NCI-H345 (cell line): ENCODE measurements around the gene SKOR1.

Experiments
- DNase-seq: peaks from one replicate; lab custom pipeline; 2025; lab: John Stamatoyannopoulos, UW

The SKOR1 gene

DNA sequence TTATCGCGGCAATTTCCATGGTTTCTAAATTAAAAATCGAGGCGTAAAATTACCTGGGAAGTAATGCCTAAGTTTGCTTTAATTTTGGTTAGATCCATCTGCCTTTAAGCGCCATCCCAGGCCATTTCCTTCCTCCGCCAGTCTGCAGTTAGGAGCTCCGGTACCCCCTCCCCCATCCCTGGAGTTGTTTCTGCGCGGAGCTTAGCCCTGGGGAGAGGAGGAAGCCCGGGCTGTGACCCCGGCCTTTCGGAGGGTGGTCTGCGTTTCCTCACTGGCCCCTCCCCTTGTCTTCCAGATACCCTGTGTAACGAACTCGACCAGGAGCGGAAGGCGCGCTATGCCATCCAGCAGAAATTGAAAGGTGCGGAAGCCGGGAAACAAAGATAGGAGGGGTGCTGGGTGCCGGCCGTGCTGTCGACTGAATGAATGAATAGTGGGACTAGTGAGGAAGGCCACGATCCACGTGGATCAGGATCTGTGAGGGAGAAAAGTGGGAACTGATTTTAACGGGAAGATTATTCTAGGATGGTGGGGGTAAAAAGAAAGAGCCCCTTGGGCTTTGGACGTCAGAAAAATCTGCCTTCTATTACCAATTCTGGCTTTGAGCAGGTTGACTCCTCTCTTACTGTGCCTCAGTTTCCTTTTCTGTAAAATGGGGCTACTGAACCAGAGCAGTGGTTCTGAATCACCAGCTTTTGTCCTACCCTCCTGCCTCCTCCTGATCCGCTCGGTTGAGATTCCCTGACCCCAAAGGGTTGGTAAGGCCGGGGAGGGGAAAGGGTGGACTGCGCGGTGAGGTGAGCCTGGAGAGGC, 7.8 kb downstream of the SKOR1 start:
- no peak for DNase-seq

DNA sequence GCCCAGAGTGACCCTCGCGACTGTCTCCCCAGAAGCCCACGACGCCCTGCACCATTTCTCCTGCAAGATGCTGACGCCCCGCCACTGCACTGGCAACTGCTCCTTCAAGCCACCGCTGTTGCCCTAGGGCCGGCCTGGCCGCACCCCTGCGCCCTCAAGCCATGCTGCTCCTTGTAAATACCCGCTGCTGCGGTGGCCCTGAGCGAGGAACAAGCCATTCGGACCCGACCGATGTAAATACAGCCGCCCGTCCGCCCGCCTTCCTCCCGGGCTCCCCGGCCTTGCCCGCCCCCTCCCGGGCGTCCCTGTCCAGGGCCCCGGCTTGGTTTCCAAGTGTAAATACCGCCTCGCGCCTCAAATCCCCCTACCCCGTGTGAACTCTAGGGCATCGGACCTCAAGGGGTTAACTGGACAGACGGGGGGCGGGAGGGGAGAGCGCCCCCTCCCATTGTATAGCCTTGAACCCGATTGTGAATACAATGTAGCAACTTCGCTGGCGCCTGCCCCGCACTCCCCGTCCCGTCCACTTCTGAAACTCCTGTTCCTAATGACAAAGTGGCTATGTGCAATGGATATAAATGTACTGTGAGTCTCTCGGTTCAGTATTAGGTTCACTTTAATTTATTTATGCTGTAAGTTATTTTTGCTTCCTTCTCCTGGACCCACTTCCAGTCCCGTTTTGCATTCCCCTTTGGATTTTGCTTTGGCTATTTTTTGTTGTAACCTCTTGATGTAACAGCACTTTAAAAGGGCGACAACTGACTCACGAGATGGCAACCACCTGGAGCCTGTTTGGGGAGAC, 8.6 kb downstream of the SKOR1 start:
- no peak for DNase-seq

DNA sequence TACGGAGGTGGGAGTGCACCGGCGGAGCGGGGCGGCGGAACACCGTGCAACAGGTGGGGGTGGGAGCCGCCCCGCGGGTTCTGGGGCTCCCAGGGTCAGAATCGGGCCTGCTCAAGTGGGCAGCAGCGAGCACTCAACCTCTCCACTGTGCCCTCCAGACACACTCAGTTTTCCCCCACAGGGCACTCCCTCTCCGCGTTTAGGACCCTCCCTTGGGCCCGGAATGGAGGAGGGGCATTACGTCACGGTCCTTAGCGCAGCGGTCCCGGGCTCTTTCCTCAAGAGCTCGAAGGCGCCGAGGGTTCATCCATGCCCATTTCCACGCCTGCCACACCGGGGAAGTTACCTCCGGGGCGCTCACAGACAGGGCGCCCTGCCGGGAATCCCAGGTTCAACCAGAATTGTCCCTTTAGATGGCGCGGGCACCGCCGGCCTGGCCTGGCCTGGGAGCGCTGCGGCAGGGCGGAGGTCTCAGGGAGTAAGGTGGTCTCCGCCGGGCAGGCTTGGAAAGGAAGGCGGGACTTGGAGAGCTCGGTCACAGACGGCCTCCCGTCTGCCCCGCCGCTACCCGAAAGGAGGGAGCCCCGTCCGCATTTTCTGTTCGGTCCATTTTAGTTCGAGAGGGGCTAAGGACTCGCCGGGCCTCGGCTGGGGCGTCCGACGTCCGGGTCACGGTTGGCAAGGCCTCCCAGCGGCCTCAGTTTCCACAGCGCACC, 9.4 kb downstream of the SKOR1 start:
- DNase-seq = no peak

DNA sequence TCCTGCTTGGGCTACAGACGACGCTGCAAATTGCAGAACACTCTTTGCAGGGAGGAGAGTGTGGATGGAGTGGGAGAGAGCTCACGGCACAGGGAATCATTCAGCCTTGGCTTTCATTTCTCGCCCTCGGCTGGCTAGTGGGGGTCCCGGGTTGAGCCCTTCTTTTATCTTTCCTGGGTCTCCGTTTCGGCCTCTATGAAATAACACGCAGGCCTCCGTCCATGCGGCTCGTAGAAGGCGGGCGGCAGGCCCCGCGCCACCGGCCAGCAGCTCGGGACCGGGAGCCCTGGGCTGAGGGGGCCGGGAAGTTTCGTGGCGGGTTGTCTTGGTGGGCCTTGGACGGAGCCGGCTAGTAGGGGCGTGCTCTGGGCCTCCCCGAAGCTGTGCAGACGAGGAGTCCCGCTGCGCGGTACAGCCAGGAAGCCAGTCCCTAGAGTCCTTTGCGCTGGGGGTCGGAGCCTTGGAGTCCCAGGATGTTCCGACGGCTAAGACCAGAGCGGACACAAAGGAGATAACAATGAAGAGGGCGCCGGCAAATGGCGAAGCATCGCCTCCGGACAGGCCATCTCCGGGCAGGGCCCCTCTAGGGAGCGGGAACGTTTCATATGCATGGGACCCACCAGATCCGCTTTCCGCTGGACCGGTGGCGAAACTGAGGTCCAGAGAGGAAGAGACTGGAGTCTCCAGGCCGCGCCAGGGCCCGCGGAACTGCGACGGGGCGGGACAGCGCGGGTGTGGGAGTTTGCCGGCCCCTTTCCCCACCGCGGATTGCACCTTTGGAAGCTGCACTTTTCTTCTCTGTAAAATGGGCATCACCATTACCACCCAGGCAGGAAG, 10.2 kb downstream of the SKOR1 start:
- no peak for DNase-seq

DNA sequence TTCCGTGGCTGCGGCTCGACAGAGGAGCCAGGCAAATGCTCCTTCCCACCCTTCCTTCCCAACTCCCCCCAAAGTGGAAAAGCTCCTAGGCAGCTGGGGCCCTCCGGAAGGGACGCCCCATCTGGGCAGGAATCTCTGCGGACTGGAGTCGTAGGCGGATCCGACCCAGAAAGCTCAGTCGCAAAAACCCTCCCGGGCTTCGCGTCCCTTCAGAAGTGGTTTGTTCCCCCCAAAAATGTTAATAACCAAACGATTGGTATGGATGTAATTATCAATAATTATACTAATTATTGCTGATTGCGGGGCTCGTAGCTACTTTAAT, 10.8 kb downstream of the SKOR1 start:
- no peak for DNase-seq

DNA sequence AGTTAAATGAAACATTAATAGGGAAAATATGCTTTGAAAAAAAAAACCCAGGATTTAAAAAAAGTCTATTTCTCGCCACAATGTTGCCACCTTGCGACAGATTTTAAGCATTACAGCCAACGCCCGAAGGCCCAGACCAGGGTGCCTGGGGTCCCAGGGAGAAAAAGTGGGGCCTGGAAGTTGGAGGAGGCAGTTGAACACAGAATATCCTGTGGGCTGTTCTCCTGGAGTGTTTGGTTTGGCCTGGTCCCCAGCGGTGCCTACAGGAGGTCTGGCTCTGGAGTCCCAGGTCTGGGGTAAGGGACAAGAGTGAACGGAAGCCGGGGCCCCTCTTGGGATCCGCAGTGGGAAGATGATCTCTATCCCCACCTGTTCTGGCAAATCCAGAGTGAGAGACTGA, 11.2 kb downstream of the SKOR1 start:
- DNase-seq = peak; percentile 24

DNA sequence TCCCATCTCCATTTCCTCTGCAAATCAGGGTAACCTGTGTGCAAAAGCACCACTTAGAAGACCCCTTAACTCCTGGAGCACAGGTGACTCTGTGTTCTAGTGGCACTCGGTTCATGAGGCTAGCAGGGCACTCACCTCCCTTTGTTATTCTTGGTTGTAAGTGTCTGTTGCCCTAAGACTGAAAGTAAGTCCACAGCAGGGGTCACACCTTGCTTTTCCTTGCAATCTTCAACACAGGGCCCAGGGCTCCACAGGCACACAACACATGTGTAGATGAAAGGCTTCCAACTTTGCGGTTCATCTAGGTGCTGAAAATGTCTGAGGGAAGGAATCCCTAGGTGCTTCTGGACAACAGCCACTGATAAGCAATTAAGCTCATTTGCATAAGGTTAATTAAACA, 11.6 kb downstream of the SKOR1 start:
- DNase-seq = no peak

DNA sequence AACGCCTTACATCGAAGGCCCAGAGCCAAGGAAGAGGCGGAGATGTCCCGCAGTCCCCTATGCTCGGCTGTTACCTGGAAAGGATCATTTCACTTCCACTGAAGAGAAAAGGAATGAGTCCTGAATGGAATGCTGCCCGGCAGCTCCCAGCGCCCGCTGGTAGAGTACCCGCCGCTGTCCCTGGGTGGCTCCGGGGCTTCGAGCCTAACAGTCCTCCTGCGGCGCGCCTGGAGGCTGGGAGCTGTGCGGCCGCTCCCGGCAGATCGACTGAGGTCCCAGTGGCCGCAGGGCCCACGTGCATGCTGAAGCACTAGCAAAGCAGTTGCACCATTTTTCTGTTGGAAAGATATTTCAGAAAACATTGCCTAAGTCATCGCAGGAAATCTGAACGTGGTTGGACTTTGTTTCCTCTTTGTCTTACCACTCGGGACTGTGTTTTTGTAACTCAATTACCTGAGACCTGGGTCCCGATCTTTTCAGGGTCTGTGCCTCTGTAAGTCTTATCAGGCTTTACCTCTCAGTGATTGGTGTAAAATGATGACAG, 13.6 kb downstream of the SKOR1 start:
- peak; percentile 67 for DNase-seq

DNA sequence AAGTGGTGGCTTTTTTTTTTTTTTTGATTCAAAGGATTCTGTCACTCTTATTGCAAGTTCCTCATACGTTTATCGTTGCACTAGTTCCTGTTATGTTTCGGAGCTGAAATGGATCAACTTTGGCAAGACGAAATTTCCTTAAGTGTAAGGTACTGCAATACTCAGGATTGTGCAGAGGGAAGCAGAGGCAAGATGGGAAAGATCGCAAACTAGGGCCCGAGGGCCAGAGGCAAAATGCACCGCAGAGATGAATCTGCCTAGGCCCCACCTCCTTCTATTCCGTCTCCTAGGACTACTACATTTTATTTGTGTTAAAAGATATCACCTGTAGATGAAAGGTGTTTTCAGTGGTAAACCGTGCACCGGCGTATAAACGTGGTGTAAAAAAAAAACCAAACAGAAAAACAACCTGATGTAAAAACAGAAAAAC, 14.2 kb downstream of the SKOR1 start:
- peak; percentile 42 for DNase-seq

DNA sequence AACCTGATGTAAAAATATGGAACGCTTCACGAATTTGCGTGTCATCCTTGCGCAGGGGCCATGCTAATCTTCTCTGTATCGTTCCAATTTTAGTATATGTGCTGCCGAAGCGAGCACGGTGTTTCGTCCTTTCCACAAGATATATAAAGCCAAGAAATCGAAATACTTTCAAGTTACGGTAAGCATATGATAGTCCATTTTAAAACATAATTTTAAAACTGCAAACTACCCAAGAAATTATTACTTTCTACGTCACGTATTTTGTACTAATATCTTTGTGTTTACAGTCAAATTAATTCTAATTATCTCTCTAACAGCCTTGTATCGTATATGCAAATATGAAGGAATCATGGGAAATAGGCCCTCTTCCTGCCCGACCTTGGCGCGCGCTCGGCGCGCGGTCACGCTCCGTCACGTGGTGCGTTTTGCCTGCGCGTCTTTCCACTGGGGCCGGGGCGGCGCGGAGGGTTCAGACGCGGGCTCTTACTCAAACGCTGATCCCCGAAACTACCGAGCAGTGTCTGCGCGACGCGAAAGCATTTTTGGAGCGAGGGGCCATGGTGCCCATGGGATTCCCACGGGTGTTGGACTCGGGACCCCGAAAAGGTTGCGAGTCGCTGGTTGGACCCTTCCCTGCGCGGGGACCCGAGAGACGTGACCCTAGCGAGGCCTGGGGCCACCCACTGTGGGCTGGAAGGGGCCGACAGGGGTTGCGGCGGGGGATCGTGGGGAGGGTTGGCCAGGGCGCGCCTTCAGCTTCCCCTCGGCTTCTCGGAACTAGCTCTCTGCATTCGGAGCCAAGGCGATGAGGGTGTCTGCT, 14.8 kb downstream of the SKOR1 start, which contains the start of gene RNU6-1:
TSS of gene RNU6-1 (minus strand) at position 117 of the 820 bp plus-strand sequence.
- DNase-seq = peak; percentile 89

DNA sequence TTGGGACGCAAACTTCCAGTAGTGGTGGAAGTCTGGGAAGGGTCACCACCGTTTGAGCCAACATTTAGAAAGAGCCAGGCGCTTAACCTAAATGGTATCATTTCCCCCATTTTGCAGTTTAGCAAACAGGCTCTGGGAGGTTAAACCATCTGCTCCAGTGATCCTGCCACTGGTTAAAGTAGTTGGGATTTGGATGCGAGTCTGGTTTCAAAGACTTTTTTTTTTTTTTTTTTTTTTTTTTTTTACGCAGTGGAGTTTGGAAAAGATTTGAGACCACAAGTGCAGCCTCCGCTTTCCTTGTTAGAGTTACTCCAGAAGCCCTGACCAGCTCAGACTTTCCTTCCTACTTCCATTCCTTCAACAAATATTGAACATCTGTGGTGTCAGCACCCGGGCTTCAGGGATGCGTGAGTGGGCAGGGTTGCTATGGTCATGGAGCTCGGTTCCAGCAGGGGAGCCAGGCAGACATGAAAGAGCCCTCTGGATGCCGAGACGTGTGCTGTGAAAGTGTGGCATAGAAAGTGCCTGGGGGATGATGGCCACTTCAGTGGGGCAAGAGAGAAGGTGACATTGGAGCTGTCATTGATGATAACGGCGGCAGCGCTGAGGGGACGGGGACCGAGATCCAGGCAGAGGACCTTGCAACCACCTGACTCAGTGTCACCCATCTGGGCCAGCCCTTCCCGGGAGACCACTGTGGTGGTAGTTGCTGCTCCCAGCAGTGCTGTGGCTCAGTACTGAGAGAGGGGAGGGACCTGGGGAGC, 15.6 kb downstream of the SKOR1 start:
- peak; percentile 61 for DNase-seq

DNA sequence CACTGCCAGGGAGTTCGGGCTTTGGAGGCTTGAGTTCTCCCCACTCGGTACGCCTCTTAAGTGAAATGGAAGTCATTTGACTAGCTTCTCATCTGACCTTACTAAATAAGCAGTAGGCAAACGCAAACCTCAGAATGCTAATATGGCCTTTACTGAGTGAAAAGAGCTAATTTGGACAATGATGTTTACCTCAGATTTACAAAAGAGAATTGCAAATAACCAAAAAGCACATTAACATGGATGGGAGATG, 16.1 kb downstream of the SKOR1 start:
- no peak for DNase-seq

DNA sequence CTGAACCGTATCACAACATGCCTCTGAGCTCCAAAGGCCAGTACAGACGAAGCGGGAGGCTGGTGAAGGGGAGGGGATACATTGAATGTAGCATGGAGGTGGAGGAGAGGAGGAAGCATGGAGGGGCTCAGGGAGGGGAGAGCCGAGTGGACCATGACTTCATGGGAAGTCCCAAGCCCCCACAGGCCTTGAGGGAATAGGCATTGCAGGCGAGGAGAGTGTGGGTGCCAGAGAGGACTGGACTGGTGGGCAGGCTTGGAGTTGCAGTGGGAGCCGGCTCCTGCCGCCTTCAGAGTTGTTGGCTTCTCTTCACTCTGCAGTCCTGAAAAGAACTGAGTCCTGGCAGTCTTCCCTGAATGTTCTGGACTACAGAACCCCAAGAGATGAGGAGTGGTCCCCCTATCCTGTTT, 17.8 kb downstream of the SKOR1 start:
- no peak for DNase-seq

DNA sequence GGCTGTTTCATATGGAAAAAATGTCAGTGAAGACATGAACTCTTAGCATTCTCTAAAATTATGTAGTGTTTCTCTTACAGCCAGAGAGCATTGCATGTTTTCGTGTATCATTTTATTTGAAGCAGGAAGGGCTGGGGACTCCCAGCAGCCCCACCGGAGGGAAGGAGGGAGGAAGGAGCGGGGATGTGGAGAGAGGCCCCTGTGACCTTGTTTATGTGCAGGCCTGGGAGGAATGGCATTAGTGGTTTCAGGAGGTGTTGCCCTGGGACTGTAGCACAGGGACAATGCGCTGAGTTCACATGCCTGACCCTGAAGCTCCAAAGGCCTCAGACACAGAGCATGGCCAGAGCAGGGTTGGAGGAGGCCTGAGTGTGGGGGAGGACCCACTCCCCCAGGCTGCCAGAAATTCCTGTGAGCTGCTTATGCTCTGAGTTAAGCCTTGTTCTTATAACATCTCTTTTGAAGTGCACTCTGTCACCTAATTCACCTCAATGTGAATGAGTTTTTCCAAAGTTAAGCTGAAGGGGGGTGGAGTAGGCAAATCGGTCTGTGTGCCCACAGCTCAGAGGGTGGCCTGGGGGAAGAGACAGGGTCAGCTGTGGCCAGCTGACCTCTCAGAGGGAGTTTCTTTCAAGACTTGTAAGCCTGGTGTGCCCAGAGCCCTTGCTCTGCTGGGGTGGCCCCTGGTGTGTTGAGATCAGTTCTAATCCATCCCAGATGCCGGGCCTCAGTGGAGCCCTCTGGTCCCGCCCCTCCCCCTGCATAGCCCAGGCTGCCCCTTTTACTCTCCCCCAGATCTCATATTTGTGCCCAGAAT, 18.5 kb downstream of the SKOR1 start:
- no peak for DNase-seq

DNA sequence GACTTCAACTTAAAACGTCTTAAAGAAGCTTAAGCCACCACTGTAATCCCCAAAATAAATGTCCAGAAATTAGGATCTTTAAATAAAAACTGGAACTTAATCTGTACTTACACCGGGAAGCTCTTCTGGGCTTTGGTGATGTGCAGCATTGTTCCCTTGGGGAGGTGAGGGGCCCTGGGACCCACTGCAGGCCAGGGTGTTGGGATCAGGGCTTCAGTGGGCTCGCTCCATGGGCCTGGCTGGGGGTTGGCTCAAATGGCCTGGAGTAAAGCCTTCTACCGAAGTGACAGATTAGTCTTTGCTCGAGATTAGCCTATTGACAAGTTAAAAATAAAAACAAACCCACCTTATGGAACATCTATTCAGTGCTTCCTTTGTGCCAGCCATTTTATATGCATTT, 20.7 kb downstream of the SKOR1 start:
- no peak for DNase-seq

DNA sequence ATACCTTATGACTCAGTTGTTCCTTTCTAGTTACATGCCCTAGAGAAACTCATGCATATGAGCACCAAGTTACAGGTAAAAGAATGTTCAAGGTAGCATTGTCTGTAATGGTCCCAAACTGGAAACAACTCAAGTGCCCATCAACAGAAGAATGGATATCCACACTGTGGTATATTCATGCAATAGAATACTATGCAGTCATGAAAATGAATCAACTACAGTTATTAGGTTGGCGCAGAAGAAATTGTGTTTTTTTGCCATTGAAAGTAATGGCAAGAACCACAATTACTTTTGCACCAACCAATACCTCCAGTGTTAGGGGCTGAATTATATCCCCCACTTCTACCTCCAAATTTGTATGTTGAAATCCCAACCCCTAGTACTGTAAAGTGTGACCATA, 24.2 kb downstream of the SKOR1 start:
- no peak for DNase-seq

DNA sequence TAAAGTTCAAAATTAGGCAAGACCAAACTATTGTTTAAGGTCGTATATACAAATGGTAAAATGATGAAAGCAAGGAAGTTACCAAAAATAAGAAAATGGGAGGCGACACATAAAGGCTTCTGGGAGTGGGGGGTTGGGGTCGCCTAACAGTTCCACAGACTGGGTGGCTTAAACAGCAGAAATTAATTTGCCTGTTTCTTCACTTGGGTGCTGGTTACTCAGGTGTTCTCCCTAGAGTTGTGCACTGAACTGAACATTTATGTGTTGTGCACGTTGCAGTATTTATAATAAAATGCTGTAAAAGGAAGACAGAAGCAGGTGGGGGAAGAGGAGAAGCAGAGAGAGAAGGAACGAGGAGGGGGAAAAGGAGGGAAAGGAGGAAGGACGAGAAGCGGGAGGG, 25.0 kb downstream of the SKOR1 start:
- DNase-seq = no peak

DNA sequence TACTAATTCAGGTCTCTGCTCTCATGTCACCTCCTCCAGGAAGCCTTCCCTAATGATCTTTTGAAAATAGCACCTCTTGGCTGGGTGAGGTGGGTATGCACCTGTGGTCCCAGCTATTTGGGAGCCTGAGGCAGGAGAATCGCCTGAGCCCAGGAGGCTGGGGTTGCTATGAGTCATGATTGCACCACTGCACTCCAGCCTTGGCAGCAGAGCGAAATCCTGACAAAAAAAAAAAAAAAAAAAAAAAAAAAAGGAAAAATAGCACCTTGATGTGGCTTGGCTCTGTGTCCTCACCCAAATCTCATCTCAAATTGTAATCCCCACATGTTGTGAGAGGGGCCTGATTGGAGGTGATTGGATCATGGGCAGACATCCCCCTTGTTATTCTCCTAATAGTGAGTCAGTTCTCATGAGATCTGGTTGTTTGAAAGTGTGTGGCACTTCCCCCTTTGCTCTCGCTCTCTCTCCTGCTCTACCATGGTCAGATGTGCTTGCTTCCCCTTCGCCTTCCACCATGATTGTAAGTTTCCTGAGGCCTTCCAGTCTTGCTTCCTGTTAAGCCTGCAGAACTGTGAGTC, 25.8 kb downstream of the SKOR1 start:
- no peak for DNase-seq

DNA sequence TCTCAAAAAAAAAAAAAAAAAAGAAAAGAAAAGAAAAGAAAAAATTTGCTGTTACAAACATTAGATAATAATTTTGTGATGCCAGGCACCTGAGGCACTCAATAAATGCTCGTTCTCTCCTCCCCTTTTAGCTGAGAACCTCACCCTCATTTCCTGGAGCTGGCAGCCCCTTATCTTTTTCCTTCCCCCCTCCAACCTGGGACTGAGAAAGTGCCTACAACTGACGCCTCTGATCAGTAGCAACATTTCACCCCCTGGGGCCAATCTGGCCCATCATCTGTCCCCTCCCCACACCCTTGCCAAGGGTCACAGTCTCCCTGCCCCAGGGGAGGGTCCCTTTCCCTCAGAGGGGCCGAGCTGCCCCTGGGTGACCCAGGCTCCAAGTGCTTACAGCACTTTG, 27.1 kb downstream of the SKOR1 start:
- no peak for DNase-seq
